Sigmoid colon (tissue), 7 donors: ENCODE data around the gene BAZ1A. TPM values are rescaled to one million over a fixed set of nuclear protein-coding genes. Genes with fewer than 3 reads are reported as not detected.
"Not testable (repeated sequence)": the region's sequence is repeated elsewhere in the genome, so short reads cannot be mapped to it uniquely, and the experiment has no call there.

Experiments used
- DNase-seq: peaks from one replicate; pipeline ENCODE4 v3.0.0-alpha.2; 2019
- H3K27ac ChIP-seq, 4 donors: fragments of 200-600 bp; sonication (generic); one replicate each; pipeline ENCODE4 v1.5.1; 2016 to 2019; ENCODE audit warnings: mild to moderate bottlenecking in 1 of 4
- H3K27me3 ChIP-seq, 3 donors: fragments of 200-600 bp; sonication (generic); one replicate each; pipeline ENCODE4 v1.5.1; 2019; ENCODE audit warnings: mild to moderate bottlenecking in 1 of 3
- H3K36me3 ChIP-seq, 4 donors: fragments of 200-600 bp; sonication (generic); one replicate each; pipeline ENCODE4 v1.5.1; 2016 to 2019
- H3K4me1 ChIP-seq, 4 donors: fragments of 200-600 bp; sonication (generic); one replicate each; pipeline ENCODE4 v1.5.1; 2017 to 2019
- H3K4me3 ChIP-seq, 4 donors: fragments of 200-600 bp; sonication (generic); one replicate each; pipeline ENCODE4 v1.5.1; 2017 to 2019; ENCODE audit warnings: mild to moderate bottlenecking in 2 of 4, moderate library complexity in 1 of 4
- H3K9me3 ChIP-seq, 4 donors: fragments of 200-600 bp in 3 of 4; sonication (generic) in 3 of 4; one replicate each; pipeline versions ENCODE4 v1.5.1 to v1.6.1; 2013 to 2019
- EP300 ChIP-seq, 4 donors: sonication (generic); formaldehyde crosslinking; IDR thresholded peaks; one replicate each; pipeline ENCODE4 v1.6.1; 2017; ENCODE audit warnings: antibody characterized with exemption in 4 of 4
- POLR2A ChIP-seq, 2 donors: fragments of 450-650 bp; IDR thresholded peaks; one replicate each; pipeline ENCODE4 v1.6.1; 2016; ENCODE audit warnings: antibody characterized with exemption in 2 of 2, mild to moderate bottlenecking in 2 of 2, moderate library complexity in 2 of 2
- POLR2AphosphoS5 ChIP-seq, 4 donors: sonication (generic); formaldehyde crosslinking; IDR thresholded peaks; one replicate each; pipeline ENCODE4 v1.6.1; 2017; ENCODE audit warnings: antibody characterized with exemption in 4 of 4
- WGBS, 2 donors: extraction: QIAGEN DNeasy Blood & Tissue Kit; methylation state at CpG; one replicate each; pipeline ENCODE4 v1.1.7; 2013; 5-methylcytosine and 5-hydroxymethylcytosine counted together
- intact Hi-C: fragments of 100-400 bp; cut with DNase I; formaldehyde crosslinking; loops from one replicate; pipeline ENCODE4 v1.15.1; 2023
- polyA plus RNA-seq, 3 donors: library from polyadenylated mRNA; stranded (reverse); fragments of 200-250 nt; gene quantifications; one replicate each; pipeline ENCODE4 v1.2.3, GENCODE V29; 2013
- total RNA-seq, 4 donors: library from RNA; depleted of rRNA; stranded (reverse); fragments of >200 nt; gene quantifications; one replicate each; pipeline ENCODE4 v1.1.0, GENCODE V29; 2016
- TF ChIP-seq, protein P1 (sequence below), 4 experiments: fragments of 450-650 bp in 3 of 4; fragments of 200-600 bp in 1 of 4; IDR thresholded peaks; one replicate each; pipeline ENCODE4 v1.5.1; 2016 to 2019; ENCODE audit warnings: antibody characterized with exemption in 4 of 4, mild to moderate bottlenecking in 3 of 4, moderate library complexity in 2 of 4
- donor health status: healthy with polysubstance abuse.
- donor health status: Bipolar disorder and iron deficiency.
- donor health status: healthy.

BAZ1A gene
- total and polyA plus RNA-seq, 7 donors = 18.2 to 73.1 (median 22.4) TPM

DNA sequence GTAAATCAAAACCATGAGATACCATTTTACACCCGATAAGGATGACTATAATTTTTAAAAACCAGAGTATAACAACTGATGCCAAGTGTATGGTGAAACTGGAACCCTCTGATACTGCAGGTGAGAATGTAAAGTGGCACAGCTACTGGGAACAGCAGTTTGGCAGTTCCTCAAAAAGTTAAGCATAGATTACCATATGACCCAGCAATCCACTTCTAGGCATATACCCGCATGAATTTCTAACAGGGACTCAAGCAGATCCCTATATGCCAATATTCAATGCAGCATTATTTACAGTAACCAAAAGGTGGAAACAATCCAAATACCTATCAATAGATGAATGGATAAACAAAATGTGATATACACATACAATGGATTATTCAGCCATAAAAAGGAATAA, 57.4 kb downstream of the BAZ1A start:
- WGBS, 2 donors = 92 to 95% methylated on average over 2 of the region's 2 CpGs
- Histone ChIP-seq H3K9me3 (no peaks in the 10 kb centered on the region), H3K4me3 (no peak overlapping the region), H3K36me3 (peaks cover 0 to 12% (median 0%) of the 10 kb centered on the region in 4 donors), H3K4me1 (no peaks in the 10 kb centered on the region), H3K27ac (no peak overlapping the region), H3K27me3 (no peaks in the 10 kb centered on the region)
- TF ChIP-seq, protein P1, sequence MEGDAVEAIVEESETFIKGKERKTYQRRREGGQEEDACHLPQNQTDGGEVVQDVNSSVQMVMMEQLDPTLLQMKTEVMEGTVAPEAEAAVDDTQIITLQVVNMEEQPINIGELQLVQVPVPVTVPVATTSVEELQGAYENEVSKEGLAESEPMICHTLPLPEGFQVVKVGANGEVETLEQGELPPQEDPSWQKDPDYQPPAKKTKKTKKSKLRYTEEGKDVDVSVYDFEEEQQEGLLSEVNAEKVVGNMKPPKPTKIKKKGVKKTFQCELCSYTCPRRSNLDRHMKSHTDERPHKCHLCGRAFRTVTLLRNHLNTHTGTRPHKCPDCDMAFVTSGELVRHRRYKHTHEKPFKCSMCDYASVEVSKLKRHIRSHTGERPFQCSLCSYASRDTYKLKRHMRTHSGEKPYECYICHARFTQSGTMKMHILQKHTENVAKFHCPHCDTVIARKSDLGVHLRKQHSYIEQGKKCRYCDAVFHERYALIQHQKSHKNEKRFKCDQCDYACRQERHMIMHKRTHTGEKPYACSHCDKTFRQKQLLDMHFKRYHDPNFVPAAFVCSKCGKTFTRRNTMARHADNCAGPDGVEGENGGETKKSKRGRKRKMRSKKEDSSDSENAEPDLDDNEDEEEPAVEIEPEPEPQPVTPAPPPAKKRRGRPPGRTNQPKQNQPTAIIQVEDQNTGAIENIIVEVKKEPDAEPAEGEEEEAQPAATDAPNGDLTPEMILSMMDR (IDR thresholded peaks at IDR 0.05) = no peak
- TF ChIP-seq POLR2AphosphoS5 (IDR thresholded peaks at IDR 0.05) (no peak), POLR2A (IDR thresholded peaks at IDR 0.05) (no peak), EP300 (IDR thresholded peaks at IDR 0.05) (no peak)
- intact Hi-C loops = no loop called here
- no peak for DNase-seq

DNA sequence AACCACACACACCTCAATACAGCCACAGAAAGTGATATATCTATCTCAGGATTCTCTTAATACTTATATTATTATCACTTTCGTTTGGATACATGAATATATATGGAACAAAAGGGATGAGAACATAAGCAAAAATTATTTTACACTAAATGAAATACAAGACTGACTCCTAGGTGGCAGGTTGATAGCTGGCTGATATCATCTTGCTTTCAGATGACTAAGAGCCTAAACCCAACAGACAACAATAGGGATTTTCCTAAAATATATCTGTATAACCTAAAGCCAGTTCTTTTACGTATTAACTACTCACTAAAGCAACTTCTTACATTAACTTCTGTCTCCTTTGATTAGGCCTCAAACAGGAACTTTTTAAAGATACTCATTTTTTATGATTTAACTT, 65.1 kb downstream of the BAZ1A start:
- intact Hi-C loops = no loop called here
- no peaks in the 10 kb centered on the region for H3K4me1 ChIP-seq
- WGBS, 2 donors = 33 to 58% methylated on average over 2 of the region's 2 CpGs

DNA sequence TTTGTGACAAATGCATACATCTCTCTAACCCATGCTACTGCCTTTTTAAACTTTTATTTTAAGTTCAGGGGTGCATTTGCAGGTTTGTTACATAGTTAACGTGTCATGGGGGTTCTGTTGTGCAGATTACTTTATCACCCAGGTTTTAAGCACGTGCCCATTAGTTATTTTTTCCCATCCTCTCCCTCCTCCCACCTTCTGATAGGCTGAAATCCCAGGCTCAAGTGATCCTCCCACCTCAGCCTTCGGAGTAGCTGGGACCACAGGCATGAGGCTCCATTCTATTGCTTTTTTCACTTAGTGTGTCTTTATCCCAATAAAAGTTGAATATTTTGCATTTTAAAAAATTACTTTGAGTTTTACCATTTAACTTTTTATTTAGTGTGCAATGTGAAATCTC, 68.9 kb downstream of the BAZ1A start:
- Histone ChIP-seq H3K4me3 (no peak overlapping the region), H3K27me3 (no peaks in the 10 kb centered on the region), H3K27ac (no peak overlapping the region), H3K36me3 (peaks cover 0 to 29% (median 5%) of the 10 kb centered on the region in 4 donors), H3K4me1 (no peaks in the 10 kb centered on the region), H3K9me3 (no peaks in the 10 kb centered on the region)
- intact Hi-C loops = no loop called here
- 85 to 93% methylated on average over 3 of the region's 3 CpGs for WGBS, 2 donors
- TF ChIP-seq POLR2AphosphoS5 (IDR thresholded peaks at IDR 0.05) (no peak), POLR2A (IDR thresholded peaks at IDR 0.05) (no peak), EP300 (IDR thresholded peaks at IDR 0.05) (no peak)
- TF ChIP-seq, protein P1 (IDR thresholded peaks at IDR 0.05) = no peak
- DNase-seq = no peak

More for the DNA sequence above, 65.1 kb downstream of the BAZ1A start:
- no peak for DNase-seq
- TF ChIP-seq, protein P1 (IDR thresholded peaks at IDR 0.05) = no peak
- TF ChIP-seq POLR2AphosphoS5 (IDR thresholded peaks at IDR 0.05) (no peak), POLR2A (IDR thresholded peaks at IDR 0.05) (no peak), EP300 (IDR thresholded peaks at IDR 0.05) (no peak)
- Histone ChIP-seq H3K27me3 (no peaks in the 10 kb centered on the region), H3K4me3 (no peak overlapping the region), H3K36me3 (peaks cover 0 to 7% (median 0%) of the 10 kb centered on the region in 4 donors), H3K27ac (no peak overlapping the region), H3K9me3 (no peaks in the 10 kb centered on the region)

DNA sequence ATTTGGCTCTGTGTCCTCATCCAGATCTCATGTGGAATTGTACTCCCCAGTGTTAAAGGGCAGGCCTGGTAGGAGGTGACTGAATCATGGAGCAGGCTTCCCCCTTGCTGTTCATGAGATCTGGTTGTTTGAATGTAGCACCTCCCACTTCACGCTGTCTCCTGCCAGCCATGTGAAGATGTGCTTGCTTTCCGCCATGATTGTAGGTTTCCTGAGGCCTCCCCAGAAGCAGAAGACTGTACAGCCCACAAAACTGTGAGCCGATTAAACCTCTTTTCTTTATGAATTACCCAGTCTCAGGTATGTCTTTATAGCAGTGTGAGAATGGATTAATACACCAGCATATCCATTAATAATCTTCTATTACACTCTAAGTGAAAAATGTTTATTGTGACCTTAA, 70.2 kb downstream of the BAZ1A start:
- Histone ChIP-seq H3K4me3 (no peak overlapping the region), H3K9me3 (no peaks in the 10 kb centered on the region), H3K27ac (no peak overlapping the region), H3K27me3 (no peaks in the 10 kb centered on the region), H3K36me3 (peaks cover 0 to 38% (median 8%) of the 10 kb centered on the region in 4 donors), H3K4me1 (no peaks in the 10 kb centered on the region)
- DNase-seq = no peak
- WGBS, 2 donors = 96 to 97% methylated on average over 3 of the region's 3 CpGs
- TF ChIP-seq POLR2AphosphoS5 (IDR thresholded peaks at IDR 0.05) = no peak
- no peak for TF ChIP-seq EP300 (IDR thresholded peaks at IDR 0.05)
- TF ChIP-seq, protein P1 (IDR thresholded peaks at IDR 0.05) = no peak
- TF ChIP-seq POLR2A (IDR thresholded peaks at IDR 0.05) = no peak
- intact Hi-C loops = no loop called here

DNA sequence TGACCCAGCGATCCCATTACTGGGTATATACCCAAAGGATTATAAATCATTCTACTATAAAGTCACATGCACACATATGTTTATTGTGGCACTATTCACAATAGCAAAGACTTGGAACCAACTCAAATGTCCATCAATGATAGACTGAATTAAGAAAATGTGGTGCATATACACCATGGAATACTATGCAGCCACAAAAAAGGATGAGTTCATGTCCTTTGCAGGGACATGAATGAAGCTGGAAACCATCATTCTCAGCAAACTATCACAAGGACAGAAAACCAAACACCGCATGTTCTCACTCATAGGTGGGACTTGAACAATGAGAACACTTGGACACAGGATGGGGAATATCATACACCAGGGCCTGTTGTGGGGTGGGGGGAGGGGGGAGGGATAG, 76.3 kb downstream of the BAZ1A start:
- intact Hi-C loops, DNase-seq, H3K4me1 ChIP-seq, H3K27me3 ChIP-seq, H3K27ac ChIP-seq, H3K9me3 ChIP-seq, H3K4me3 ChIP-seq: not testable (repeated sequence)
- WGBS, 2 donors = 92 to 93% methylated on average over 2 of the region's 2 CpGs
- H3K36me3 ChIP-seq = peaks cover 0 to 82% (median 15%) of the 10 kb centered on the region in 4 donors
